CD4-positive, alpha-beta T cell treated with Interleukin-1 beta for 1 hour (primary cell): ENCODE results near the gene MAGED4.
A peak's percentile ranks its signal among the peaks of the same experiment; 100 is the strongest.
"Not testable (repeated sequence)": the region's sequence is repeated elsewhere in the genome, so short reads cannot be mapped to it uniquely, and the experiment has no call there.

Source experiments
- DNase-seq, 2 donors: peaks; one replicate each; pipeline ENCODE4 v3.0.0-alpha.2; 2020 to 2022

The MAGED4 gene

GRCh38 chrX:52184440-52185077 is at the start of gene MAGED4:
TSS of gene MAGED4 (plus strand) at chrX:52184888. CDS start at chrX:52185923, 1,035 bp downstream.
- DNase-seq = not testable (repeated sequence)

GRCh38 chrX:52138830-52139544 is 45.7 kb upstream of the MAGED4 start:
- no peak for DNase-seq

- DNase-seq = no peak
These were observed 45.2 kb upstream of the MAGED4 start for GRCh38 chrX:52139545-52139895.

- DNase-seq = no peak
These were observed 44.7 kb upstream of the MAGED4 start for GRCh38 chrX:52140020-52140419.

- DNase-seq = not testable (repeated sequence)
These were observed 34.0 kb upstream of the MAGED4 start for GRCh38 chrX:52150667-52151066.

- DNase-seq = peak in 1 of 2 donors; percentile 1
These were observed 24.5 kb upstream of the MAGED4 start for GRCh38 chrX:52160140-52160539.

- DNase-seq = no peak
These were observed 17.8 kb upstream of the MAGED4 start for GRCh38 chrX:52166840-52167239.

- not testable (repeated sequence) for DNase-seq
These were observed 13.6 kb upstream of the MAGED4 start for GRCh38 chrX:52171055-52171454.

GRCh38 chrX:52185078-52185453 is 378 bp downstream of the MAGED4 start:
- not testable (repeated sequence) for DNase-seq

GRCh38 chrX:52211405-52211804 is 26.7 kb downstream of the MAGED4 start:
- not testable (repeated sequence) for DNase-seq

GRCh38 chrX:52213276-52213675 is 28.6 kb downstream of the MAGED4 start:
- DNase-seq = no peak

- DNase-seq = no peak
These were observed 31.9 kb downstream of the MAGED4 start for GRCh38 chrX:52216541-52216940.

- DNase-seq = no peak
These were observed 32.9 kb downstream of the MAGED4 start for GRCh38 chrX:52217494-52218160.

- no peak for DNase-seq
These were observed 36.2 kb downstream of the MAGED4 start for GRCh38 chrX:52220936-52221335.
